ENCODE measurements around the gene BLOC1S2.
"Not testable (repeated sequence)": the region's sequence is repeated elsewhere in the genome, so short reads cannot be mapped to it uniquely, and the experiment has no call there.

BLOC1S2 gene

DNA sequence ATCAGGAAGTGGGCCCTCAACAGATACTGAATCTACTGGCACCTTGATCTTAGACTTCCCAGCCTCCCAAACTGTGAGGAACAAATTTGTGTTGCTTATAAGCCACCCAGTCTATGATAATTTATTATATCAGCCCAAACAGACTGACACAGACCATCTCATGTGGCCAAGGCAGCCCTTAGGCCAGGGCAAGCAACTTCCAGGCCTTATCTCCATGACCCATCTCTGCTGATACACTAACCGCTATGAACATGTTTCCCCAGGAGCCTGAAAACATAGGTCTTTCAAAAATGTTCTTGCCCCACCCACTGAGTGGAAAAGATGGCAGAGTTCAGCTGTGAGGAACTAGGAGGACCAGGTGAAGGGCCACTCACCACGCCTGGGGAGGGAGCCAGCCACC lies 3.2 kb upstream of the BLOC1S2 start:
- no peak for DNase-seq

DNA sequence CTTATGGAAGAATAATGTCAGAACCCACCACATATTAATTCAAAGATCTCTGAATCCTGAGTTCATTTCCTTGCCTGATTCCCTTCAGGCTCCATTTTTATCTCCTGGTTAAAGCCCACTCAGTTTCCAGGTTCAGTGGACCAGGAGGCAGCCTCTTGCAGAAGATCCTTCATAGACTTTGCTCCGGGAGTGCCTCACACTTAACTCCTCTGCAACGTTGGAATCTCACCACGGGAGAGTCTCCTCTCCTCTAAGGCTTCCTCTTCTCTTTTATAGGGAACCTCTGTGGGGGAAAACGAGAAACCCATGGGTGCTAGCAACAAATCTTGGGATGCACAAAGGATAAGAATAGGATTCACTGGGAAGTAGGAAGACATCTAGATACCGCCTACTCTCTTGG lies 1.7 kb upstream of the BLOC1S2 start:
- DNase-seq = no peak

DNA sequence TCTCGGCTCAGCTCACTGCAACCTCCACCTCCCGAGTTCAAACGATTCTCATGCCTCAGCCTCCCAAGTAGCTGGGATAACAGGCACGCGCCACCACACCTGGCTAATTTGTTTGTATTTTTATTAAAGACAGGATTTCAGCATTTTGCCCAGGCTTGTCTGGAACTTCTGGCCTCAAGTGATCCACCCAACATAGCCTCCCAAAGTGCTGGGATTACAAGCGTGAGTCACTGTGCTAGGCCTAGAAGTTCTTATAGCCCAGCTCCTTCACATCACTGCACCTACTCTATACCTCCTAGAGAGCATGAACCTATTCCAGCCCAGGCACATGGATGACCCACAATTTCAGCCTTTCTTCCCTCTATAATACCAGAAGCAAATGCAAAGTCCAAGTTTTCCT lies 1.3 kb upstream of the BLOC1S2 start:
- DNase-seq = no peak

DNA sequence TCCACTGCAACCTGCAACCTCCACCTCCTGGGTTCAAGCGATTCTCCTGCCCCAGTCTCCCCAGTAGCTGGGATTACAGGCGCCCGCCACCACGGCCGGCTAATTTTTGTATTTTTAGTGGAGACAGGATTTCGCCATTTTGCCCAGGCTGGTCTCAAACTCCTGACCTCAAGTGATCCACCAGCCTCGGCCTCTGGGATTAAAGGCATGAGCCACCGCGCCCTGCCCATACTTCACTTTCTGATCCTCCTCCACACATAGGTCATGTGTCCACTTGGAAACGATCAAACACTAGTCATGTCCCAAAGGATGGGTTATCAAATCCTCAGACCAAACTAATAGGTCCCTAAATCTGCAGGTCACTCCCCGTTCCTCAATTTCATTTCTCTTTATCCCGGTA lies 1.2 kb downstream of the BLOC1S2 start:
- DNase-seq = not testable (repeated sequence)

DNA sequence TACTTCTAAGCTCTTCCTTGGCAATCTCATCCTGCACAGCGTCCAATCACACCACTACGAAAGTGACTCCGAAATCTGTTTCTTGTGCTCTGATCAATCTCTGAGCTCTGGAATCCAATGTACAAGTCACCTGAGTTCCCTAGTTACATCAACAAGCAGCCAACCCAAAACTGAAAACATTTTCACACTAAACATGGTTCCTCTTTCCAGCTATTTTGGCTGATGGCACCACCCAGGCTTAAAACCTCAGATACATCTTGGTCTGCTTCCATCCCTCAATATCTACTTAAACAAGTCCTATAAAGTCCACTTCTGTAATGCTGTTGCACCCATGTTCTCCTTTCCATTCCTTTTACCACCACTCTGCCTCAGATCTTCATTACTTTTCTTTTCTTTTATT lies 3.6 kb downstream of the BLOC1S2 start:
- DNase-seq = no peak

DNA sequence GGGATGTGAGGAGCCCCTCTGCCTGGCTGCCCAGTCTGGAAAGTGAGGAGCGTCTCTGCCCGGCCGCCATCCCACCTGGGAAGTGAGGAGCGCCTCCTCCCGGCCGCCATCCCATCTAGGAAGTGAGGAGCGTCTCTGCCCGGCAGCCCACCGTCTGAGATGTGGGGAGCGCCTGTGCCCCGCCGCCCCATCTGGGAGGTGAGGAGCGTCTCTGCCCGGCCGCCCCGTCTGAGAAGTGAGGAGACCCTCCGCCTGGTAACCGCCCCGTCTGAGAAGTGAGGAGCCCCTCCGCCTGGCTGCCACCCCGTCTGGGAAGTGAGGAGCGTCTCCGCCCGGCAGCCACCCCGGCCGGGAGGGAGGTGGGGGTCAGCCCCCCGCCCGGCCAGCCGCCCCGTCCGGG lies 9.5 kb downstream of the BLOC1S2 start:
- DNase-seq = not testable (repeated sequence)

DNA sequence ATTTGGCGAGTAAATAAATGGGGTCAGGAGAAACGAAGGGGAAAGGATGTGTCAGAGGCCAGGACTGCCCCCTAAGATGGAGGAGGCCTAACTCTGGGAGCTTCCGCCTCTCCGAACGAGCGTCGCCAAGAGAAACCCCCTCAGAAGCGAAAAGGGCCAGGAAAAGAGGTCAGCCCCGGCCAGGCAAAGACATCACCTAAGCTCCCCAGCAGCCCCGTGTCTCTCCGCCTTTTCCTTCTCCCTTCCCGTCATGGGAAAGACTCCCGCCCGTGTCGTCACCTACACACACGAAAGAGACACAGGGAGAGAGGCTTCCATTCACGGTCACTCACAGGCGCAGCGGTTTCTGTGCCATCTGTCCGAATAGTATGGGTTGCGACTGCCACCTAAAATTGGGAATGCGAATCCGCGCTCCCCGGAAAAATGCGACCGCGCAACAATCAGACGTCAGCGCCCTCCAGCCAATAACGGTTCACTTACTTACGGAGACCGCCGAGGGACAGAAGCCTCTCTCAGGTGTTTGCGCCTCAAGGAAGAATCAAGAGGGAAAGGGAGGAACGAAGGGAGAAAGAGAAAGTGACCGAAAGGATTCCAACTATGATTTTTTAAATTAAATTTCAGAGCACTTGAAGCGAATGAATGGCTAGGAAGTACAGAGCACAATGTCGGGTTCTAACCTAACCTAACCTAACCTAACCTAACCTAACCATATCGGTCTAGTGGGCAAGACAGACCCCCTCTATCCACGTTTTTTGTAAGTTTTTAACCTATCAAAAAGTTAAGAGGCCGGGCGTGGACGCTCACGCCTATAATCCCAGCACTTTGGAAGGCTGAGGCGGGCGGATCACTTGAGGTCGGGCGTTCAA lies 19.0 kb downstream of the BLOC1S2 start, which contains the start of gene CWF19L1:
Gene CWF19L1, minus strand, starts transcription at position 400 of the 866 bp plus-strand sequence. Its CDS starts 45 bp downstream, at position 355.
- peak; percentile 51 to 66 for DNase-seq

DNA sequence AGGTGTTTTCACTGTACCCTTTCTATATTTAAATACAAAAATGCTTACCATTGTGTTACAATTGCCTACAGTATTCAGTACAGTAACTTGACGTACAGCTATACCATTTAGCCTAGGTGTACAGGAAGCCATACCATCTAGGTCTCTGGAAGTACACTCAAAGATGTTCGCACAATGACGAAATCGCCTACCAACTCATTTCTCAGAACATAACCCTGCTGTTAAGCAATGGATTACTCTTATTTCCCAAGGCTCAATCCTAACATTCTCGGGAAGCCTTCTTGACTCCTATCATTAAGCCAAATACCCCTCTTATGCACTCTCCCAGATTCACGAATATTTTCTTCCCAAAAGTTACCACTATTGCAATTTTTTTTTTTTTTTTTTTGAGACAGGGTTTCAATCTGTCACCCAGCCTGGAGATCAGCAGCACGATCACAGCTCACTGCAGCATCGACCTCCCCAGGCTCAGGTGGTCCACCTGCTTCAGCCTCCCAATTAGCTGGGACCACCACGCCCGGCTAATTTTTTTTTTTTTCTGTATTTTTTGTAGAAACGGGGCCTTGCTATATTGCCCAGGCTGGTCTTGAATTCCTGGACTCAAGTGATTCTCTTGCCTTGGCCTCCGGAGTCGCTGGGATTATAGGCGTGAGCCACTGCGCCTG lies 20.5 kb downstream of the BLOC1S2 start:
- no peak for DNase-seq

DNA sequence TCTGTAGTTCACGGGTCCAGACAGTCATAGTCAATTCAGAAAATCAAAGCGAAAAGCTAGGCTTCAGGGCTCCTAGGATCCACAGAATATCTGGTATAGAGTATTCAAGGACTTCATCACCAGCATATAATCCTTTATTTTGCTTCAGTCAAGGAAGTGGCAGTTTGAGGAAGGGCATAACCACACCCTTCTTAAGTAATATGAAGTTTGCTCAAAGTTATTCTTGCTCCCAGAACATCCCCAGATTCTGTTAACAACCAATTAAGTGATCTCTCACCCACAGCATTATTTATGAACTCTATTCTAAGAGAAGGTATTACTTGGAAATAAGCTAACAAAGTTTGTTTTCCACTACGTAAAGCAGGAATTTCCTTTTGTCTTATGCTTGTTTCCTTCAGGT lies 32.3 kb downstream of the BLOC1S2 start:
- no peak for DNase-seq

DNA sequence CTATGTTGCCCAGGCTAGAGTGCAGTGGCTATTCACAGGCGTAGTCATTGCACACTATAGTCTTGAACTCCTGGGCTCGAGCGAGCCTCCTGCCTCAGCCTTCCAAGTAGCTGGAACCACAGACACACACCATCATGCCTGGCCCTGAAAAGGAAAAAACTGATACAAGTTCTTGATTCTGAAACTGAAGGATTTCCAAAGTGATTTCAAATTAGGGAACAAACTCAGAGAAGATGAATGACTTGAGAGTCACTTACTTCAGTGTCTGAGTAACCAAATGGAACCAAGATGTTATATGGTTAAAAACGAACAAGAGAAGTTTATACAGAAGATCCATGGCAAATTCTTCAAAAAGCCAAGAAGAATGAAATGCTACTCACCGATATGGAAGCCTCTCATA lies 33.4 kb downstream of the BLOC1S2 start:
- DNase-seq = no peak

DNA sequence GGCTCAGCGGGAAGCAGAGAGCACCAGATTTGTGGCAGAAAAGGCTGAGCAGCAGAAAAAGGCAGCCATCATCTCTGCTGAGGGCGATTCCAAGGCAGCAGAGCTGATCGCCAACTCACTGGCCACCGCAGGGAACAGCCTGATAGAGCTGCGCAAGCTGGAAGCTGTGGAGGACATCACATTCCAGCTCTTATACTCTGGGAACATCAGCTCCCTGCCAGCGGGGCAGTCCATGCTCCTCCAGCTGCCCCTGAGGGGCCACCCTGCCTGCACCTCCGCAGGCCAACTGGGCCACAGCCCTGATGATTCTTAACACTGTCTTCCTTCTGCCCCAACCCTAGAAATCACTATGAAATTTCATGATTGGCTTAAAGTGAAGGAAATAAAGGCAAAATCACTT lies 37.7 kb downstream of the BLOC1S2 start:
- no peak for DNase-seq

DNA sequence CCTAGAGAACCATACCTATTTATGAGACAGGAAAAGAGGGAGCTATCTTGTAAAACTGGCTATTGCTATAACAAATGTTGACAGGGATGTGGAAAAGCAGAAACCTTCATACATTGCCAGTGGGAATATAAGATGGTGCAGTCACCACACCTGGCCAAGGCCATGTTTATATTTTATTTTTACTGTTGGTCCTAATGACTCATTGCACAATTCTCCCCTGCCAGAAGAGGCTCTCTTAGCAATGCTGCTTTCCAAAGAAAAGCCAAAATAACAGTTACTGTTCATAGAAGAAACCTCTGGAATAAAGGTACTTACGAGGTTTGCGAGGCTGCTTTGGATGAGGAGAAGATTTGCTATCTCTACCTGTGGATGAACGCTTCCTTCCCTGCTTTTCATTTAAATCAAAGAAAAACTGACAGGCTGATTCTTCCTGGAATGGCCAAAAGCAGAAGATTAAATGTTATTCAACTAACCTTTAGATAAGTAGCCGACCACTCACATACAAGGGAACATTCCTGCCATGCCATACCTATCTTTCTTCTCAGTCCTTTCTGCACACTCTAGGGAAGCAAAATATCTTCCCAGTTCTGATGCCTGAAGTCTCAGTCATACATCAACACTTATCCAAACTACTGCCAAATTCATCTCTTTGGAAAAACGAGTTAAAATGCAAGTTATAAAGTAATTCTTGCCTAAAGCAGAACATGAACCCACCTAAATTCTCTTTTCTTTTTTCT lies 40.8 kb downstream of the BLOC1S2 start:
- no peak for DNase-seq

DNA sequence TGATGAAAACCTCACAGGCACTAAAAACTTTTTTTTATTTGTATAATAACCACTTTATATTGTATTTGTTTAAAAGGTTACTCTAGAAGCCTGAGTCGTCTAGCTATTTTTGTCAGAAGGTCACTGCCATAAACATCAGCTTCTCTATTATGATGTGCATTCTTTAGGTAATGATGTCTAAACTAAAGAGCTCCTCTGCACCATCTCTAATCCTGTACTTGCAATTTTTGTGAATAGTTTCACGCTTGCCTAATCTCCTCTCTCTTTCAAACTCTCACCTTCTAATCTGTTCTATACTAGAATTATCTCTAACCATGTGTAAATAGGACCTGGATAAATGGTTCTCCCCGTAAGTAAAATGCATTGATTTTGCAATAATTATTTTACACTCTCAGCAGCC lies 46.6 kb downstream of the BLOC1S2 start:
- DNase-seq = no peak

DNA sequence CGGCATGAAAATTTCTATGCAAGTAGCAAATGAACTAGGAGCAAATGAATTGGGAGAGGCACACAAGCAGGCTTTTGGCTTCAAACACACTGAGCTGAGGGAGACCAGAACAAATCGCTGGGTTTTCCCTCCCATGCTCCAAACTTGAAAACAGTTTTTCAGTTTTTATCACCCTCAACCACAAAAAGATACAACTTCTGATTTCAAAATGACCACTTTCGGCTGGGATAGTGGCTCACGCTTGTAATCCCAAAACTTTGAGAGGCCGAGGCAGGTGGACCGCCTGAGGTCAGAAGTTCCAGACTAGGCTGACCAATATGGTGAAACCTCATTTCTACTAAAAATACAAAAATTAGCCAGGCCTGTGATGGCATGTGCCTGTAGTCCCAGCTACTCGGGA lies 48.1 kb downstream of the BLOC1S2 start:
- DNase-seq = no peak

DNA sequence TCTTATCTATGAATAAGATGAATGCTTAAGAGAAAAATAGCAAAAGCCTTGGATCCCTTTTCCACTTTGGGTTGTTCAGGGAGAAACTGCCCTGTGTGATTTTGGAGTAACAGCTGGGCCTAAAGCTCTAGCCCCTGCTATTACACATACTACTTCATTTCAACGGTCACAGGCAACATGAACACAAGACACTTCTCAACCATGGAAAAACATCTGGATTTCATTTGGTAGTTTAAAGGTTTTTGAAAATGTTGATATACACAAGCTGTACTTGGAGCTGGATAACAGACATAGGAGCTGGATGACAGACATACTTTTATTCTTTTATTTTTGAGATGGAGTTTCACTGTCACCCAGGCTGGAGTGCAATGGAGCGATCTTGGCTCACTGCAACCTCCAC lies 54.4 kb downstream of the BLOC1S2 start:
- no peak for DNase-seq

DNA sequence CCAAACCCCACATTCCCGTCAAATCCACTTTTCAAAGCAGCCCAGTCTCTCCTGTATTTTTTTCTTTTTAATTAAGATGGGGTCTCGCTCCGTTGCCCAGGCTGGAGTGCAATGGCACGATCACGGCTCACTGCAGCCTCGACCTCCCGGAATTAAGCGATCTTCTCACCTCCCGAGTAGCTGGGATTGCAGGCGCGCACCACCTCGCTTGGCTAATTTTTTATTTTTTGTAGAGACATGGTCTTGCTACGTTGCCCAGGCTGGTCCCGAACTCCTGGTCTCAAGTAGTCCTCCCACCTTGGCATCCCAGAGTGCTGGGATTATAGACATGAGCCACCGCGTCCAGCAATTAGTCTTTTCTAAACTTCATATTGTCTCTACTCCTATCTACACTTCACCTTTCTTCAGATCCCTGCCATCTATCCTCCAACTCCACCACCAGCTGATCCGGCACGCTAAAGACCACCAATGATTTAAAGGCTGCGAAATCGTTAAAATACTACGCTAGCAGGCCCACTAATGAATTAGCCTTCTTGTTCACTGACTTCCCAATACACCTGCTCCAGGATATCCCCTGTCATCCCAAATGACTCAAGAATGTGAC lies 56.6 kb downstream of the BLOC1S2 start:
- DNase-seq = no peak

DNA sequence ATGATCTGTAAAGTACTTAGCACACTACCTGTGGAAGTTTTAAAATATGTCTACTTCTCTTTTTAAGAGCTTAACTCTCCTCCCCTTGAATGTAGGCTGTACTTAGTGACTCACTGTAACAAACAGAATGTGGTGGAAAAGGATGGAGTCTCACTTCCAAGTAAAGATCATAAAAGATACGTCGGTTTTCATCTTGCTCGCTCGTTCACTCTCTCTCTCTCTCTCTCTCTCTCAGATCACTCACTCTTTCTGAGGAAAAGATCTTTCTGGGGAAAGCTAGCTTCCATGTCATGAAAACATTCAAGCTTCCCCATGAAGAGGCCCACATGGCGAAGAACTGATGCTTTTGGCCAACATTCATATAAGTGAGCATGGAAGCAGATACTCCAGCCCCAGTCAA lies 62.6 kb downstream of the BLOC1S2 start:
- DNase-seq = no peak
